Measurements from ENCODE around the gene DCAF11. TPM values are rescaled to one million over a fixed set of nuclear protein-coding genes. Genes with fewer than 3 reads are reported as not detected.

DCAF11 gene
- total RNA-seq, 2 experiments from 2014 or later = 74.8 to 75.3 TPM

- peaks cover 70% of the 10 kb centered on the region for H3K36me3 Mint-ChIP-seq (ENCODE audit: low read depth)
Measured at GRCh38 chr14:24115422-24116127, 998 bp downstream of the DCAF11 start.

GRCh38 chr14:24116128-24116814, 1.7 kb downstream of the DCAF11 start:
- peaks cover 35% of the 10 kb centered on the region for H3K4me1 Mint-ChIP-seq (ENCODE audit: low read depth)
- peaks cover 37% of the 10 kb centered on the region for H3K4me1 ChIP-seq (ENCODE audit: insufficient read depth, low read length)
- no peaks in the 10 kb centered on the region for H3K27me3 Mint-ChIP-seq
- peak overlapping the region; percentile 77 for H3K4me3 ChIP-seq (ENCODE audit: low read length)
- no peaks in the 10 kb centered on the region for H3K27me3 ChIP-seq (ENCODE audit: control insufficient read depth in 1 of 2, insufficient read depth in 2 of 2, low read length in 2 of 2)
- CTCF ChIA-PET = interaction anchor here (0.8 to 1.7 kb wide), 4 partner anchors 20 to 217 kb away, joined by 3 to 6 read pairs (median 4); partner anchors contain the start of genes IRF9 and PSME1
- POLR2A ChIA-PET = interaction anchor here (0.6 to 7.0 kb wide), 10 partner anchors 9 to 196 kb away, joined by 3 to 296 read pairs (median 24); partner anchors contain the start of genes CHMP4A, EMC9, FITM1 and IRF9
- H3K27ac ChIP-seq (ENCODE audit: low read depth in 1 of 2, low read length in 2 of 2) = no peak overlapping the region
- ATAC-seq (ENCODE audit: poor library complexity) (no peak), DNase-seq (peak in 1 of 14 experiments; percentile 21)
- peak overlapping the region; percentile 98 for H3K27ac Mint-ChIP-seq
- H3K9me3 ChIP-seq (ENCODE audit: control insufficient read depth in 1 of 2, insufficient read depth in 1 of 2, low read length in 2 of 2) = no peaks in the 10 kb centered on the region
- H3K4me3 Mint-ChIP-seq = peak overlapping the region; percentile 98
- H3K9me3 Mint-ChIP-seq = no peaks in the 10 kb centered on the region
- H3K36me3 Mint-ChIP-seq (ENCODE audit: low read depth) = peaks cover 77% of the 10 kb centered on the region
- intact Hi-C loops (cut with DNase I, micrococcal nuclease) = loop anchor here in 1 of 2 experiments (2.0 to 10.0 kb wide), 3 partner anchors 29 to 551 kb away; partner anchors contain the start of gene AP1G2
- TF ChIP-seq, protein P1, sequence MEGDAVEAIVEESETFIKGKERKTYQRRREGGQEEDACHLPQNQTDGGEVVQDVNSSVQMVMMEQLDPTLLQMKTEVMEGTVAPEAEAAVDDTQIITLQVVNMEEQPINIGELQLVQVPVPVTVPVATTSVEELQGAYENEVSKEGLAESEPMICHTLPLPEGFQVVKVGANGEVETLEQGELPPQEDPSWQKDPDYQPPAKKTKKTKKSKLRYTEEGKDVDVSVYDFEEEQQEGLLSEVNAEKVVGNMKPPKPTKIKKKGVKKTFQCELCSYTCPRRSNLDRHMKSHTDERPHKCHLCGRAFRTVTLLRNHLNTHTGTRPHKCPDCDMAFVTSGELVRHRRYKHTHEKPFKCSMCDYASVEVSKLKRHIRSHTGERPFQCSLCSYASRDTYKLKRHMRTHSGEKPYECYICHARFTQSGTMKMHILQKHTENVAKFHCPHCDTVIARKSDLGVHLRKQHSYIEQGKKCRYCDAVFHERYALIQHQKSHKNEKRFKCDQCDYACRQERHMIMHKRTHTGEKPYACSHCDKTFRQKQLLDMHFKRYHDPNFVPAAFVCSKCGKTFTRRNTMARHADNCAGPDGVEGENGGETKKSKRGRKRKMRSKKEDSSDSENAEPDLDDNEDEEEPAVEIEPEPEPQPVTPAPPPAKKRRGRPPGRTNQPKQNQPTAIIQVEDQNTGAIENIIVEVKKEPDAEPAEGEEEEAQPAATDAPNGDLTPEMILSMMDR (IDR thresholded peaks at IDR 0.05) = no peak
- peaks cover 44% of the 10 kb centered on the region for H3K36me3 ChIP-seq (ENCODE audit: insufficient read depth, low read length)

More at GRCh38 chr14:24115422-24116127, 998 bp downstream of the DCAF11 start:
- intact Hi-C loops (cut with DNase I, micrococcal nuclease) = loop anchor here (1.0 to 10.0 kb wide), 10 partner anchors 20 to 551 kb away; partner anchors contain the start of genes AP1G2 (in 1 of the 2), EMC9 (in 1 of the 2), IPO4 (in 1 of the 2) and IRF9 (in 1 of the 2)
- Histone ChIP-seq H3K27ac (ENCODE audit: low read depth in 1 of 2, low read length in 2 of 2) (peak overlapping the region; percentile 98 to 99), H3K9me3 (ENCODE audit: control insufficient read depth in 1 of 2, insufficient read depth in 1 of 2, low read length in 2 of 2) (no peaks in the 10 kb centered on the region), H3K4me3 (ENCODE audit: low read length) (peak overlapping the region; percentile 77), H3K4me1 (ENCODE audit: insufficient read depth, low read length) (peaks cover 39% of the 10 kb centered on the region), H3K36me3 (ENCODE audit: insufficient read depth, low read length) (peaks cover 37% of the 10 kb centered on the region), H3K27me3 (ENCODE audit: control insufficient read depth in 1 of 2, insufficient read depth in 2 of 2, low read length in 2 of 2) (no peaks in the 10 kb centered on the region)
- POLR2A ChIA-PET = interaction anchor here (0.6 to 7.0 kb wide), 36 partner anchors 9 to 1020 kb away, joined by 3 to 296 read pairs (median 11); partner anchors contain the start of genes ACIN1, C14orf119, CARMIL3 and CBLN3
- TF ChIP-seq, protein P1 (IDR thresholded peaks at IDR 0.05) = no peak
- H3K27me3 Mint-ChIP-seq = no peaks in the 10 kb centered on the region
- CTCF ChIA-PET = interaction anchor here (1.2 to 2.8 kb wide), 7 partner anchors 20 to 218 kb away, joined by 3 to 23 read pairs (median 6); partner anchors contain the start of genes EMC9, IRF9, PSME1 and RNF31
- DNase-seq (no peak), ATAC-seq (ENCODE audit: poor library complexity) (no peak)
- H3K4me3 Mint-ChIP-seq = peak overlapping the region; percentile 98
- H3K27ac Mint-ChIP-seq = peak overlapping the region; percentile 98
- H3K9me3 Mint-ChIP-seq = no peaks in the 10 kb centered on the region
- H3K4me1 Mint-ChIP-seq (ENCODE audit: low read depth) = peaks cover 35% of the 10 kb centered on the region

DNA sequence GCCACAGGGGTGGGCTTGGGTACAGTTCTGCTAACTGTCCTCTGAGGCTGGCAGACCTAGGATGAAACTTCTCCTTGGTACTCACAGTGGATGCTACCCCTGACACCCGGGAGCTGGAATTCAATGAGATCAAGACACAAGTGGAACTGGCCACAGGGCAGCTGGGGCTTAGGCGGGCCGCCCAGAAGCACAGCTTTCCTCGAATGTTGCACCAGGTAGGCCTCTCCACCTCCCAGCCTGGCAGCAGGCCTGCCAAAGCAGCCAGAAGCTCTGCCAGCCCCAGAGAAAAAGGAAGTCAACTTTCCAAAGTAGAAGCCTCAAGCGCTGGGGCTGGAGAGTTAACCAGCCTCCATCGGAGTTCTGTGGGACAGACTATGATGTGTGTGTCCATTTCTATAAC, 2.6 kb downstream of the DCAF11 start:
- no peaks in the 10 kb centered on the region for H3K27me3 Mint-ChIP-seq
- ChIA-PET POLR2A (interaction anchor here (1.1 to 7.0 kb wide), 4 partner anchors 19 to 125 kb away, joined by 3 to 296 read pairs (median 62); partner anchors contain the start of genes CHMP4A, EMC9, FITM1 and PSME1), CTCF (interaction anchor here (0.8 to 1.3 kb wide), 3 partner anchors 8 to 179 kb away, joined by 3 to 4 read pairs (median 3); partner anchors contain the start of gene IRF9)
- no peaks in the 10 kb centered on the region for H3K9me3 Mint-ChIP-seq
- Histone ChIP-seq H3K4me1 (ENCODE audit: insufficient read depth, low read length) (peaks cover 37% of the 10 kb centered on the region), H3K36me3 (ENCODE audit: insufficient read depth, low read length) (peaks cover 51% of the 10 kb centered on the region), H3K27ac (ENCODE audit: low read depth in 1 of 2, low read length in 2 of 2) (no peak overlapping the region), H3K4me3 (ENCODE audit: low read length) (no peak overlapping the region), H3K9me3 (ENCODE audit: control insufficient read depth in 1 of 2, insufficient read depth in 1 of 2, low read length in 2 of 2) (no peaks in the 10 kb centered on the region), H3K27me3 (ENCODE audit: control insufficient read depth in 1 of 2, insufficient read depth in 2 of 2, low read length in 2 of 2) (no peaks in the 10 kb centered on the region)
- peak overlapping the region; percentile 98 for H3K27ac Mint-ChIP-seq
- intact Hi-C loops (cut with DNase I, micrococcal nuclease) = loop anchor here in 1 of 2 experiments (2.0 to 10.0 kb wide), 3 partner anchors 28 to 552 kb away; partner anchors contain the start of gene AP1G2
- ATAC-seq (ENCODE audit: poor library complexity) (no peak), DNase-seq (no peak)
- H3K4me1 Mint-ChIP-seq (ENCODE audit: low read depth) = peaks cover 35% of the 10 kb centered on the region
- no peak overlapping the region for H3K4me3 Mint-ChIP-seq
- TF ChIP-seq, protein P1 (IDR thresholded peaks at IDR 0.05) = no peak
- H3K36me3 Mint-ChIP-seq (ENCODE audit: low read depth) = peaks cover 86% of the 10 kb centered on the region
